ENCODE measurements around the gene PGAM5. TPM values are rescaled to one million over a fixed set of nuclear protein-coding genes. Genes with fewer than 3 reads are reported as not detected.

Gene PGAM5
- total RNA-seq, 2 donors from 2014 or later, result 15.0 to 39.2 TPM

GRCh38 chr12:132707241-132707640 lies 3.4 kb upstream of the PGAM5 start:
- Histone ChIP-seq H3K27me3 (no peaks in the 10 kb centered on the region), H3K27ac (no peak overlapping the region), H3K4me1 (peaks cover 20% of the 10 kb centered on the region), H3K9me3 (no peaks in the 10 kb centered on the region), H3K36me3 (replicated peaks in 1 of 2; ENCODE audit: insufficient read depth in 1 of 2, low read depth in 2 of 2) (peaks cover 0 to 3% of the 10 kb centered on the region in 2 donors), H3K4me3 (no peak overlapping the region)
- 89 to 93% methylated on average over 5 to 6 of the region's 6 CpGs for WGBS, 2 donors
- no peak for DNase-seq
- TF ChIP-seq POLR2A (IDR thresholded peaks at IDR 0.05) (no peak), CTCF (IDR thresholded peaks at IDR 0.05) (no peak)
- ATAC-seq, result no peak
- intact Hi-C loops (cut with DNase I), result no loop called here

GRCh38 chr12:132708150-132708549 lies 2.5 kb upstream of the PGAM5 start:
- H3K27ac ChIP-seq, result no peak overlapping the region
- H3K4me3 ChIP-seq, result no peak overlapping the region
- peaks cover 29% of the 10 kb centered on the region for H3K4me1 ChIP-seq
- TF ChIP-seq CTCF (IDR thresholded peaks at IDR 0.05) (no peak), POLR2A (IDR thresholded peaks at IDR 0.05) (no peak)
- 75% methylated on average over 2 of the region's 2 CpGs for WGBS, 2 donors
- ATAC-seq (no peak), DNase-seq (no peak)
- no peaks in the 10 kb centered on the region for H3K27me3 ChIP-seq
- H3K9me3 ChIP-seq, result no peaks in the 10 kb centered on the region
- intact Hi-C loops (cut with DNase I), result no loop called here
- H3K36me3 ChIP-seq (replicated peaks in 1 of 2; ENCODE audit: insufficient read depth in 1 of 2, low read depth in 2 of 2), result peaks cover 0 to 3% of the 10 kb centered on the region in 2 donors

- no peaks in the 10 kb centered on the region for H3K27me3 ChIP-seq
- WGBS, 2 donors, result 1% methylated on average over 25 to 26 of the region's 26 CpGs
Observed at GRCh38 chr12:132710043-132710404, 618 bp upstream of the PGAM5 start.

GRCh38 chr12:132711080-132711843 lies 620 bp downstream of the PGAM5 start:
- ATAC-seq, result peak; percentile 7
- 7 to 41% methylated on average over 12 to 49 of the region's 59 CpGs for WGBS, 2 donors

More at GRCh38 chr12:132710043-132710404, 618 bp upstream of the PGAM5 start:
- DNase-seq (peak in 3 of 4 donors; percentile 29 to 38 (median 33)), ATAC-seq (peak; percentile 4)
- Histone ChIP-seq H3K9me3 (no peaks in the 10 kb centered on the region), H3K4me1 (peaks cover 33% of the 10 kb centered on the region), H3K4me3 (peak overlapping the region; percentile 66 to 83), H3K36me3 (replicated peaks in 1 of 2; ENCODE audit: insufficient read depth in 1 of 2, low read depth in 2 of 2) (no peaks in the 10 kb centered on the region), H3K27ac (peak overlapping the region; percentile 57 to 88 (median 77))
- TF ChIP-seq CTCF (IDR thresholded peaks at IDR 0.05), result no peak
- no peak for TF ChIP-seq POLR2A (IDR thresholded peaks at IDR 0.05)
- intact Hi-C loops (cut with DNase I), result no loop called here

More at GRCh38 chr12:132711080-132711843, 620 bp downstream of the PGAM5 start:
- TF ChIP-seq POLR2A (IDR thresholded peaks at IDR 0.05) (no peak), CTCF (IDR thresholded peaks at IDR 0.05) (no peak)
- H3K4me3 ChIP-seq, result peak overlapping the region; percentile 66 to 88
- no peaks in the 10 kb centered on the region for H3K27me3 ChIP-seq
- peak in 2 of 4 donors; percentile 25 to 37 for DNase-seq
- peaks cover 33% of the 10 kb centered on the region for H3K4me1 ChIP-seq
- peak overlapping the region; percentile 50 to 88 (median 68) for H3K27ac ChIP-seq
- intact Hi-C loops (cut with DNase I), result no loop called here
- peaks cover 0 to 3% of the 10 kb centered on the region in 2 donors for H3K36me3 ChIP-seq (replicated peaks in 1 of 2; ENCODE audit: insufficient read depth in 1 of 2, low read depth in 2 of 2)
- H3K9me3 ChIP-seq, result no peaks in the 10 kb centered on the region
